Left renal cortex interstitium (tissue), 4 donors: Measurements from ENCODE around the gene GLMP. TPM values are rescaled to one million over a fixed set of nuclear protein-coding genes. Genes with fewer than 3 reads are reported as not detected.
A peak's percentile ranks its signal among the peaks of the same experiment; 100 is the strongest.
"Not testable (repeated sequence)": the region's sequence is repeated elsewhere in the genome, so short reads cannot be mapped to it uniquely, and the experiment has no call there.

Experiments
- DNase-seq, 4 donors: peaks; one replicate each; pipeline ENCODE4 v3.0.0-alpha.2; 2013; ENCODE audit warnings: low read depth in 4 of 4, low spot score in 2 of 4, missing footprints in 1 of 4
- polyA plus RNA-seq, 4 donors: library from polyadenylated mRNA; unstranded; fragments of 120-200 nt; gene quantifications; one replicate each; pipeline ENCODE4 v1.2.1, GENCODE V29; 2013; ENCODE audit not compliant: insufficient read length in 4 of 4

GLMP gene
- 10 to 100 TPM; 54.6 to 73.3 (median 65.4) TPM for polyA plus RNA-seq

DNA sequence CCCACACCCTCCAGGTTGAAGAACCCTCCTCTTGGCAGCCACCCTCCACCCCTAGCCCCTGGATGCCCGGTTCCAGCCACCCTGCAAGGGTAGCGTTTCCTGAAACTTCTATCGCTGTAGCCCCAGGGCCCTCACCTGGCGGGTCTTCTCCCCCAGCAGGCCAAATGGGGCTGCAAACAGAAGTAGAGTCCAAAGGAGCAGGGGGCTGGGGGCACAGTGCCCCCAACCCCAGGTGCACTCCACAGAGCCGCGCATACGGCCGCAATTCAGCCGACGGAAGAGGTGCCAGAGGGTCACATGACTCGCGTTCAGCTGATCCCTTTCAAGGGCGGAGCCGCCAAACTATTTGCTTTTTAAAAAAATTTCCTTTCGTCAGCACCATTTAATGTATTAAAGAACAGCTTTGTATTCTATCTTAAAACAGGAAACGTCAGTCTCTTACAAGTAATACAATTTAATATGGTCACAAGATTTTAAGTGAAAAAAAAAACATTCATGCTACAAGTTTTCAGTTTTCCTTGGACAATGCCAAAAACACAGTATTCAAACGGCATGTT, at the start of gene GLMP:
Gene GLMP (minus strand): TSS at position 289 of the 557 bp plus-strand sequence. CDS start 34 bp downstream, at position 255.
- DNase-seq = peak in 2 of 4 donors; percentile 59

DNA sequence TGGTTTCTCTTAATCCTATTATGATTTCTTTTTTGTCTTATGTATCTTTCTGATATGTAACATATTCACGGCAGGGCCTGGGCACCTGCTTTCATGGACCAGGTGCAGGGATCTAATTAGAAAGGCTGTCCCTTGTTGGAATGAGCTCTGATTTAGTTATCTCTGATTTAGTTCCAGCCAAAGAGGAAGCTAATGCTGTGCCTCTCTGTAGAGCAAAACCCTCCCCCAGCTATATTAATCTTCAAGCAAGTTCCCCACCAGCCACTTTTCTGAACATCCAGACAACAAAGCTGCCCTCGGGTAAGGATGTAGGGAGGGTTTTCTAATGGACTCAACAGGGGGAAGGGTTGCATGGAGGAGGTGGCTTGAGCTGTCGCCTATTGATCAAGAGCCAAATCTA, 48.9 kb upstream of the GLMP start:
- DNase-seq = no peak

GRCh38 chr1:156342166-156342955, 46.9 kb upstream of the GLMP start:
- DNase-seq = no peak

DNA sequence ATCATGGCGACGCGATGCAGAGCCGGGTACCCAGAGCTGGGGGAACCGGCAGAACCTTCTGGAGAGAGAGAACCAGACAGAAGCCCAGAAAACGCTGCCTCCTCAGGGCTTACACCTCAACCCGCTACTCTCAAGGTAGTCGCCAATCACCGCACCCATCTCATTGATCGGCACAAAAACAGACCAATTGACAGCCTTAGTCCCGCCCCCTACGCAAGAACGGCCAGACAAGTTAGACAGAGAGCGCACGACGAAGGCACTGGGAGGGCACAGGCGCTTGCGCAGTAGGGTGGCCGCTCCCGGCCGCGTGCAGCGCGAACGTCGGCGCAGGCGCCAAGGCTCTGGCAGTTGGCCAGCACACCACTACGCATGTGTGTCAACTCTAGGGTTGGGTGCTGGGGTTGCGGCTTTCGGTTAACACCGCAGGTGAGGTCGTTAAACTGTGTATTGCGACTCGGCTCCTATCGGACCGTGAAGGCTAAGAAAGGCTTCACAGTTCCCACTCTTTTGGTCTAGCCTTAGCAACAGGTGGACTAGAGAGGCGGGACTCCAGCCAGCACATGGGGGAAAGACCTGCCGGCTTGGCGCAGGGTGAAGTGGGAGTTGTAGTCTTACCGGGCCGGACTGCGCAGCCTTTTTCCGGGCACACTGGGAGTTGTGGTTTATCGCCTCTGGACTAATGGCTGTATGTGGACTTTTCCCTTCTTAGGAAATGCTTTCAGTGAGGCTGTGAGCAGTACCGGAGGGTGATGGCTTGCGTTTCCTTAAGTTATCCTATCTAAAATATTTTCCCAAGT, 42.9 kb upstream of the GLMP start, which contains the start of the genes CCT3 and TSACC:
Gene CCT3 (minus strand): TSS at position 113 of the 797 bp plus-strand sequence. CDS start 108 bp downstream, at position 5.
Gene TSACC (plus strand): TSS at position 347 of the 797 bp plus-strand sequence. CDS start 1,232 bp downstream, outside the sequence.
- peak; percentile 99 to 100 (median 99) for DNase-seq

GRCh38 chr1:156337888-156338179, 42.4 kb upstream of the GLMP start:
- DNase-seq = no peak

DNA sequence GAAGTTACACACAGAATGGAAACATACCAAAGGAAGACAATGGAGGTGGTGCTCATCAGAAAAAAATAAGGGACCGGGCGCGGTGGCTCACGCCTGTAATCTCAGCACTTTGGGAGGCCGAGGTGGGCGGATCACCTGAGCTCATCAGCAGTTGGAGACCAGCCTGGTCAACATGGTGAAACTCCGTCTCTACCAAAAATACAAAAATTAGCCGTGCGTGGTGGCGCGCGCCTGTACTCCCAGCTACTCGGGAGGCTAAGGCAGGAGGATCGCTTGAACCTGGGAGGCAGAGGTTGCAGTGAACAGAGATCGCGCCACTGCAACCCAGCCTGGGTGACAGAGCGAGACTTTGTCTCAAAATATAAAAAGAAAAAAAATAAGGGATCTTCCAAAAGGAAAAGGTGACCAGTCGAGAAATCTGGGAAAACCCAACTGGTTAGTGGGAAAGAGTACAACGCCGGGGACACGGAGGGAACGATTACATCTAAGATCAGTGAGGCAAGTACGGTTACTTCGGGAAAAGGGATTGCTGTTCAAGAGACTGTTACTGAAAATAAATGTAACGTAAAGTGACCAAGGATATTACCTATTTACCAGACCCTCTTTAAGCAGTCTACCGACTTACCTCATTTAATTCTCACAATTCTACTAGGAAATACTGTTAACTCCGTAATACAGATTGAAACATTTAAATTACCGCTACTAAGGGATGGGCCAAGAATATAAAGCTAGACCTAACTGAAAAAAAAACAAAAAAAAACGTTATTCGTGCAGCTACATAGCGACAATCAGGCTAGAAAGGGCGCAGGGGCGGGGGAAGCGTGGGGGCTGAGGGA, 41.8 kb upstream of the GLMP start:
- DNase-seq = no peak

DNA sequence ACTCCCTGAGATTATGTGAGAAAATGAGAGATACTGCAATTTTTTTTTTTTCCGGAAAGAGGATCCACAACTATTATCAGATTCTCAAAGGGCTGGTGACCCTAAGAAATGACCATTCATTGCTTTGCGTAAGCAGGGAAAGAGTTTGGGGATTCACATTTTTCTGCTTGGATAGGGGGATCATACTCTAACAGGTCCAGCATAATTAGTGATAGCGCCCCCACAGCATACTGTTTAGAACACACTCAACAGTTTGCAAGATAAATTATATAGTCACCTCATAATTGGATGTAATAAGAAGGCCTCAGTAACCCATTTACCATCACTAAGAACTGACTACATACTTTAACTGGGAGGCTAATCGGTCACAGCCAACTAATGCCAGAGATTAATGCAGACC, 40.8 kb upstream of the GLMP start:
- DNase-seq = no peak

GRCh38 chr1:156323179-156323578, 27.7 kb upstream of the GLMP start:
- not testable (repeated sequence) for DNase-seq

DNA sequence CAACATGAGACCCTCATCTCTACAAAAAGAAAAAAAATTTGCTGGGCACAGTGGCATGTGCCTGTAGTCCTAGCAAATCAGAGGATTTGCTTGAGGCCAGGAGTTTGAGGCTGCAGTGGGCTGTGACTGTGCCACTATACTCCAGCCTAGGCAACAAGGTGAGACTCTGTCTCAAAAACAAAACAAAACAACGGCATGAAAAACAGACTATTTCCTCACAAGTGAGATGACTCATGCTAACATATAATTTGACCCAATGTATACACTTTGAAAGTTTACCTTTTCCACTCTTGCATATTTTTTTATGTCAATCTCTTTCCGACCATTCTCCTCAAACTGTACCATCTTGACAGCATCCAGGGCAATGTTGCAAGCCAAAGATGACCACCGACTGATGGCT, 25.1 kb upstream of the GLMP start:
- DNase-seq = no peak

DNA sequence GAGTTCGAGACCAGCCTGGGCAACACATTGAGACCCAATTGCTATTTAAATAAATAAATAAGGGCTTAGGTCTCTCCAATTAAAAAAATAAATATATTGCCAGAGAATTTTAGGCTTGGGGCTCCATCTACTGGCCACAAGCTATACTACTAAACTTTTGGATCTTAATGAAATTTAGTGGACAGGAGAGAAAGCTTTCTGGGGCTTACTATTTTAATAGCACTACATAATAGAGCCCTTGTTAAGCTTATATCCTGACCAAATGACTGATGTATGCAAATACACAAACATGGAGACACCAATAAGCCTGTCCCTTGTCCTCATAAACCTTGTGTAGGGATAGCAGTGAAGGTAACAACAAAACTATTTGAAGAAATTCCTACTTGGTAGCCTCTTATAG, 24.2 kb upstream of the GLMP start:
- no peak for DNase-seq

- DNase-seq = no peak
These were observed 21.4 kb upstream of the GLMP start for GRCh38 chr1:156316909-156317308.

GRCh38 chr1:156310962-156311361, 15.5 kb upstream of the GLMP start:
- DNase-seq = no peak

DNA sequence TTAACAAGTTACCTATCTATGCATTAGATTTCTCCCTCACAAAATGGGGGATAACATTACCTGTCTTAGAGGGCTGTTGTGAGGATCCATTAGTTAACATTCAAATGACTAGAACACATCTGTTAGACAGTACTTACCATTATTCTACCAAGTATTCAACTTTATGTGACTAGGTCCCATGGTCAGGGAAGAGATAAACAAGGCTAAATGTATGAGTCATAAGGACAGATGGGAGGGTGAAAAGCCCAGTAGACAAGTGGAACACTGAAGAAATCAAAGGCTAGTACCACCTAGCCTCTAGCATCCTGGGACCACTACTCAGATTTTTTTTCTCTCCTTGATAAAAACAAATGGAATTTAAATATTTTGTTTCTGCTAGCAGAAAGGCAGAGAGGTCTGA, 12.6 kb upstream of the GLMP start:
- DNase-seq = no peak

- no peak for DNase-seq
These were observed 9.7 kb upstream of the GLMP start for GRCh38 chr1:156305215-156305614.

DNA sequence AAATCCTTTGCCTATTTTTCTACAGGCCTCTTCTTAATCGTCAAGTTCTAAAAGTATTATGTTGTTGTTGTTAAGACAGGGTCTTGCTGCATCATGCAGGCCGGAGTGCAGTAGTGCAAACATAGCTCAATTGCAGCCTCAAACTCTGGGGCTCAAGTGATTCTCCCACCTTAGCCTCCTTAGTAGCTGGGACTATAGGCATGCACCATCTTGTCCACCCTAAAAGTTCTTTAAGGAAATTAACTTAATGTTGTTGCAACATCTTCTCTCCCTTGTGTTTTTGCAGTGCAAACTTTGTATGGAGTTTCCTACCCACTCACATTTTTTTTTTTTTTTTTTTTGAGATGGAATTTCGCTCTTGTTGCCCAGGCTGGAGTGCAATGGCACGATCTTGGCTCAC, 7.8 kb upstream of the GLMP start:
- no peak for DNase-seq

DNA sequence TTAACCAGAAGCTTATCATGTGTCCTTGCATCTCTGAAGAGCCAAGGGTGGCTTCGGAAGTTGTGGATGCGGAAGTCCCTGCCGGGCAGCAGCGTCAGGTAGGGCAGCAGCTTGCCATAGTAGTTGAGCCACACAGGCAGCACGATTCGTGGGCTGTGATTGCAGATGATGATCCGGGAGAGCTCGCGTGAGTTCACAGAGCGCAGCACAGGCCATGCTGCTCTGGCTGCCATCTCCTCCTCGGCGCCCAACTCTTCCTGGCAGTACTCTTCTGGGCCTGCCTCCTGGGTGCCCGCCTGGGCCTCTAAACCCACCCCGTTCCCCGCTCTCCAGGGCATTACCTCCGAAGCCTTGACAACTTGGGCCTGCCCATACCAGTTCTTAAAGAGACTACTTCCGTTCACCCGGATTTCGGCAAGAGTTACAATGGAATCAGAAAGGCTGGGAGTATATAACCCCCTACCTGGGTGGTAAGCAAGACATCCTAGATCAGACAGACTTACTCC, 3.4 kb upstream of the GLMP start, which contains the start of gene VHLL:
Gene VHLL (minus strand): TSS at position 456 of the 506 bp plus-strand sequence. CDS start 118 bp downstream, at position 338.
- DNase-seq = no peak

GRCh38 chr1:156293895-156294294, 1.6 kb downstream of the GLMP start:
- DNase-seq = no peak

DNA sequence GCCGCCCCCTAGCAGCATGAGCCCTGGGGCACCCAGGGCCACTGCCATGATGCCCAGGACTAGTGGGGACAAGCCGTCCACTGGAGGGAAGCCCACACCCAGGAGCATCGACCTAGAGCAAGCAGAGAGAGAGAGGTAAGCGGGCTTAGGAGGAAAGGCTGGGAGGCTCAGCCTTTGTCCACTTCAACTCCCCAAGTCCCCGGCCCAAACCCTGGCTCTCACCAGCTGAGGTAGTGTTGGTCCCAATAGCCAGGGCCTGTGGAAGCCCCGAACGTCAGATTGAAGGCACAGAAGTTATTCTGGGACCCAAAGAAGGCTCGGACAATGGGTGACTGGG, 2.4 kb downstream of the GLMP start:
- no peak for DNase-seq

GRCh38 chr1:156291226-156292061, 4.0 kb downstream of the GLMP start:
- DNase-seq = peak in 3 of 4 donors; percentile 46 to 71 (median 52)
